ENCODE measurements around the gene NUMA1. TPM values are rescaled to one million over a fixed set of nuclear protein-coding genes. Genes with fewer than 3 reads are reported as not detected.

Gene NUMA1
- total and polyA plus RNA-seq, 2 of the 8 experiments (the other 6 are each of a cell fraction or from before 2014, with no cell fraction given), result 101 to 107 TPM

- Histone ChIP-seq H3K4me1 (replicated peaks in 1 of 4; ENCODE audit: control insufficient read depth in 3 of 4, insufficient read depth in 4 of 4, low read length in 3 of 4) (peaks cover 3 to 12% (median 4%) of the 10 kb centered on the region in 4 experiments; a peak in 6 of 7 replicates), H3K4me2 (ENCODE audit: insufficient read depth in 1 of 2, low read depth in 2 of 2, low read length in 2 of 2) (no peak overlapping the region), H2BK5ac (ENCODE audit: low read depth, low read length) (no peak overlapping the region), H3K56ac (replicated peaks; ENCODE audit: insufficient read length, low read depth, low read length) (no peak overlapping the region), H3K23ac (ENCODE audit: insufficient read length) (no peak overlapping the region), H2BK120ac (replicated peaks; ENCODE audit: low read depth, low read length) (no peak overlapping the region), H2AK5ac (ENCODE audit: low read depth, low read length) (no peak overlapping the region), H2BK12ac (ENCODE audit: low read depth, low read length) (no peak overlapping the region), H3K27me3 (replicated peaks in 1 of 4; ENCODE audit: control insufficient read depth in 3 of 4, extremely low read depth in 1 of 4, insufficient read depth in 3 of 4, low read length in 3 of 4) (no peaks in the 10 kb centered on the region), H4K91ac (replicated peaks; ENCODE audit: insufficient read length, low read length) (no peak overlapping the region), H3K23me2 (ENCODE audit: low read depth, low read length) (peaks cover 6% of the 10 kb centered on the region), H3K79me1 (ENCODE audit: low read depth, low read length) (peaks cover 13% of the 10 kb centered on the region), H3K4ac (replicated peaks; ENCODE audit: insufficient read length, low read depth, low read length) (no peak overlapping the region), H3K79me2 (ENCODE audit: control insufficient read depth in 1 of 2, insufficient read depth in 2 of 2, low read length in 2 of 2) (peaks cover 10 to 34% of the 10 kb centered on the region in 2 experiments), H3K27ac (ENCODE audit: low read depth, low read length) (no peak overlapping the region), H3K36me3 (ENCODE audit: control insufficient read depth in 2 of 4, insufficient read depth in 4 of 4, low read length in 3 of 4) (peaks cover 22 to 41% (median 32%) of the 10 kb centered on the region in 4 experiments), H4K5ac (ENCODE audit: insufficient read length, low read depth, low read length) (no peak overlapping the region), H2BK15ac (ENCODE audit: low read length) (no peak overlapping the region), H3K18ac (ENCODE audit: extremely low read depth, low read length) (no peak overlapping the region), H3K14ac (ENCODE audit: insufficient read length) (no peak overlapping the region), H4K20me1 (replicated peaks in 1 of 2; ENCODE audit: control insufficient read depth in 1 of 2, insufficient read depth in 2 of 2, low read length in 2 of 2) (peaks cover 2 to 16% of the 10 kb centered on the region in 2 experiments), H3K9ac (replicated peaks in 1 of 4; ENCODE audit: extremely low read depth in 1 of 4, low read depth in 3 of 4, low read length in 3 of 4) (no peak overlapping the region), H4K8ac (ENCODE audit: extremely low read depth, insufficient read depth, low read length) (no peak overlapping the region), H2AFZ (ENCODE audit: low read length) (no peak overlapping the region), H2BK20ac (ENCODE audit: low read length) (no peak overlapping the region), H3K4me3 (ENCODE audit: extremely low read depth in 1 of 4, insufficient read depth in 2 of 4, low read depth in 3 of 4, low read length in 4 of 4) (no peak overlapping the region), H3K9me3 (ENCODE audit: insufficient read depth in 2 of 2, low read depth in 1 of 2, low read length in 1 of 2) (no peaks in the 10 kb centered on the region)
- WGBS, 2 experiments (ENCODE audit: extremely low coverage in 1 of 2, insufficient coverage in 1 of 2, insufficient read length in 1 of 2, insufficient replicate concordance in 2 of 2, low coverage in 1 of 2, low lambda C conversion rate in 2 of 2, missing lambda C conversion rate in 1 of 2), result 92% methylated on average over 3 of the region's 3 CpGs; no CpG with 5 or more reads in 1 of the 2 experiments
- DNase-seq (ENCODE audit: low read depth in 1 of 2, low spot score in 2 of 2), result no peak
- FAIRE-seq, result no peak
- ChIA-PET POLR2A (ENCODE audit: partially characterized antibody) (interaction anchor here (1.2 to 14.4 kb wide), 8 partner anchors 5 to 73 kb away, joined by 4 to 144 read pairs (median 6); partner anchors contain the start of genes LAMTOR1, LRRC51 and TOMT), CTCF (ENCODE audit: partially characterized antibody) (interaction anchor here (1.5 to 14.0 kb wide), 5 partner anchors 8 to 140 kb away, joined by 4 to 423 read pairs (median 22); no protein-coding TSS in a partner anchor)
- TF ChIP-seq SIRT6 (IDR thresholded peaks at IDR 0.05; ENCODE audit: low read length) (no peak), SIX5 (IDR thresholded peaks at IDR 0.05; ENCODE audit: low read depth, low read length) (no peak), USF2 (IDR thresholded peaks at IDR 0.05; ENCODE audit: low read length) (no peak), KDM5A (IDR thresholded peaks at IDR 0.05; ENCODE audit: low read length) (no peak), POLR2A (IDR thresholded peaks at IDR 0.05; ENCODE audit: control extremely low read depth in 1 of 2, low read depth in 2 of 2, low read length in 2 of 2) (no peak), CBX8 (IDR thresholded peaks at IDR 0.05; ENCODE audit: borderline replicate concordance, low read depth, low read length) (no peak), BCL11A (IDR thresholded peaks at IDR 0.05; ENCODE audit: low read depth in 2 of 2, low read length in 2 of 2) (no peak), BACH1 (IDR thresholded peaks at IDR 0.05; ENCODE audit: low read length) (no peak), BRCA1 (IDR thresholded peaks at IDR 0.05; ENCODE audit: low read depth, low read length) (no peak), CHD2 (IDR thresholded peaks at IDR 0.05; ENCODE audit: low read length) (no peak), JUN (IDR thresholded peaks at IDR 0.05; ENCODE audit: low read depth, low read length) (no peak), TBP (IDR thresholded peaks at IDR 0.05; ENCODE audit: low read depth, low read length) (no peak), JUND (IDR thresholded peaks at IDR 0.05; ENCODE audit: low read length) (no peak), NRF1 (IDR thresholded peaks at IDR 0.05; ENCODE audit: low read depth, low read length) (no peak), CHD1 (IDR thresholded peaks at IDR 0.05; ENCODE audit: low read depth, low read length) (no peak), POLR2AphosphoS5 (IDR thresholded peaks at IDR 0.05; ENCODE audit: low read depth, low read length) (no peak)
Observed at GRCh38 chr11:72098741-72099140, 18.4 kb upstream of the NUMA1 start.
